ENCODE results near the gene PALS2.
A peak's percentile ranks its signal among the peaks of the same experiment; 100 is the strongest.

The PALS2 gene

DNA sequence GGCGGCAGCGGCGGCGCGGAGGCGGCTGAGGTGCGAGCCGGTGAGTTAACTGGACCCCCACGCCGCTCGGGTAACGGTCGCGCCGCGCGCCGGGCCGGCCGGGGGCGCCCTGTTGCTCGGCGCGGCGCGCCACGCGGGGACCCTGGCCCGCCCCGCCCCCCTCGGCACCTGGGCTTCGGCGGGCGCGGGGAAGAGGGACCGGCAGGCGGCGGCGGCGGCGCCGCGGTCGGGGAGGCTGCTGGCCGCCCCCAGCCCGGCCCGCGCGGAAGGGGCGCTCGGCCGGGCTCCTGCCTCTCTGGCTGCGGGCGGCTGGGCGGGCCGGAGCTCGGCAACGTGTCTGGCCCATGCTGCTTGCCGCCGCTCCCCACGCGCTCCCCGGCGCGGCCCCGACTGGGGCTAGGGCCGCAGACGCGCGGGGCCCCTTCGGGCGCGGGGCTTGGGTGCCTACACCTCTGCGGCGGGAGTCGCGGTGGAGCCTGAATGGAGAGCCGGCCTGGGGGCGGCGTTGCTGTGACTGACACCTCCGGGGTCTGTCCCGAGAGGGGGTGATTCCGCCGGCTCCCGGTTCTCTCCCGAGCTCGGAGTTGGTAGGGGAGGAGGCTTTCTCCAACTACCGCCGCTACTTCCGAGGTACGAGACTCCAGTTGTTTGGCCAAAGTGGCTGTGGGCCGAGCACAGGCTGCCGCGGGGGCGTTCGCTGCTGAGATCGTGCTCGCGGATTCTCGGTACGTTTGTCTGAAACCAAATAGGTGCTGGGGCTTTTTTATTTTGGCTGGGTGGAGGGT lies 494 bp downstream of the PALS2 start:
- no peaks in the 10 kb centered on the region for H3K9me3 ChIP-seq (ENCODE audit: control extremely low read depth in 1 of 5, control insufficient read depth in 4 of 5, insufficient read depth in 2 of 5, low read depth in 1 of 5, low read length in 4 of 5)
- H3K4me1 ChIP-seq (ENCODE audit: control extremely low read depth in 1 of 4, control insufficient read depth in 4 of 4, insufficient read depth in 4 of 4, low read length in 3 of 4): peaks cover 9 to 38% (median 22%) of the 10 kb centered on the region in 4 experiments
- H3K4me3 ChIP-seq (ENCODE audit: control insufficient read depth in 1 of 7, extremely low read depth in 1 of 7, insufficient read depth in 4 of 7, low read depth in 2 of 7, low read length in 6 of 7): peak overlapping the region; percentile 67 to 97 (median 88)
- POLR2A ChIA-PET: no interaction called here
- no peaks in the 10 kb centered on the region for H3K36me3 ChIP-seq (ENCODE audit: control insufficient read depth in 4 of 4, insufficient read depth in 4 of 4, low read length in 3 of 4)
- CTCF ChIA-PET: interaction anchor here (0.9 to 5.5 kb wide), 6 partner anchors 9 to 284 kb away, joined by 3 to 34 read pairs (median 3); no protein-coding TSS in a partner anchor
- peak; percentile 27 to 65 (median 46) for DNase-seq
- under 1% methylated on average over 91 of the region's 101 CpGs for WGBS (ENCODE audit: insufficient coverage)
- peak overlapping the region in 1 of 2 experiments; percentile 62 for H3K27ac ChIP-seq (ENCODE audit: insufficient read depth in 1 of 2, low read depth in 1 of 2, low read length in 2 of 2, poor library complexity in 1 of 2, severe bottlenecking in 2 of 2)
- peaks cover 0 to 6% (median 0%) of the 10 kb centered on the region in 5 experiments for H3K27me3 ChIP-seq (replicated peaks in 2 of 5; ENCODE audit: control insufficient read depth in 4 of 5, insufficient read depth in 5 of 5, low read length in 4 of 5)

- H3K4me1 ChIP-seq (ENCODE audit: control extremely low read depth in 1 of 4, control insufficient read depth in 4 of 4, insufficient read depth in 4 of 4, low read length in 3 of 4): peaks cover 9 to 42% (median 22%) of the 10 kb centered on the region in 4 experiments
- H3K27ac ChIP-seq (ENCODE audit: insufficient read depth in 1 of 2, low read depth in 1 of 2, low read length in 2 of 2, poor library complexity in 1 of 2, severe bottlenecking in 2 of 2): peak overlapping the region in 1 of 2 experiments; percentile 62
- WGBS (ENCODE audit: insufficient coverage): 10% methylated on average over 4 of the region's 11 CpGs
- DNase-seq: no peak
- no peaks in the 10 kb centered on the region for H3K36me3 ChIP-seq (ENCODE audit: control insufficient read depth in 4 of 4, insufficient read depth in 4 of 4, low read length in 3 of 4)
- H3K9me3 ChIP-seq (ENCODE audit: control extremely low read depth in 1 of 5, control insufficient read depth in 4 of 5, insufficient read depth in 2 of 5, low read depth in 1 of 5, low read length in 4 of 5): no peaks in the 10 kb centered on the region
- ChIA-PET CTCF (interaction anchor here (0.9 to 5.5 kb wide), 6 partner anchors 9 to 284 kb away, joined by 3 to 34 read pairs (median 3); no protein-coding TSS in a partner anchor), POLR2A (interaction anchor here (0.5 kb wide), 1 partner anchor 136 kb away, joined by 3 read pairs; no protein-coding TSS in a partner anchor)
- H3K4me3 ChIP-seq (ENCODE audit: control insufficient read depth in 1 of 7, extremely low read depth in 1 of 7, insufficient read depth in 4 of 7, low read depth in 2 of 7, low read length in 6 of 7): peak overlapping the region; percentile 67 to 97 (median 88)
- H3K27me3 ChIP-seq (replicated peaks in 2 of 5; ENCODE audit: control insufficient read depth in 4 of 5, insufficient read depth in 5 of 5, low read length in 4 of 5): peaks cover 0 to 6% (median 0%) of the 10 kb centered on the region in 5 experiments
Observed at GRCh38 chr7:24574386-24574785, 1.1 kb downstream of the PALS2 start.

GRCh38 chr7:24574950-24575349 lies 1.7 kb downstream of the PALS2 start:
- peaks cover 0 to 6% (median 0%) of the 10 kb centered on the region in 5 experiments for H3K27me3 ChIP-seq (replicated peaks in 2 of 5; ENCODE audit: control insufficient read depth in 4 of 5, insufficient read depth in 5 of 5, low read length in 4 of 5)
- POLR2A ChIA-PET: interaction anchor here (0.5 kb wide), 2 partner anchors 136 to 420 kb away, joined by 3 read pairs; no protein-coding TSS in a partner anchor
- H3K4me1 ChIP-seq (ENCODE audit: control extremely low read depth in 1 of 4, control insufficient read depth in 4 of 4, insufficient read depth in 4 of 4, low read length in 3 of 4): peaks cover 9 to 42% (median 22%) of the 10 kb centered on the region in 4 experiments
- no CpG with 5 or more reads among the region's 4 CpGs for WGBS (ENCODE audit: insufficient coverage)
- H3K9me3 ChIP-seq (ENCODE audit: control extremely low read depth in 1 of 5, control insufficient read depth in 4 of 5, insufficient read depth in 2 of 5, low read depth in 1 of 5, low read length in 4 of 5): no peaks in the 10 kb centered on the region
- H3K36me3 ChIP-seq (ENCODE audit: control insufficient read depth in 4 of 4, insufficient read depth in 4 of 4, low read length in 3 of 4): no peaks in the 10 kb centered on the region
- CTCF ChIA-PET: interaction anchor here (0.8 to 5.5 kb wide), 10 partner anchors 8 to 285 kb away, joined by 3 to 34 read pairs (median 3); no protein-coding TSS in a partner anchor
- H3K27ac ChIP-seq (ENCODE audit: insufficient read depth in 1 of 2, low read depth in 1 of 2, low read length in 2 of 2, poor library complexity in 1 of 2, severe bottlenecking in 2 of 2): no peak overlapping the region
- peak overlapping the region in 6 of 7 experiments; percentile 67 to 97 (median 86) for H3K4me3 ChIP-seq (ENCODE audit: control insufficient read depth in 1 of 7, extremely low read depth in 1 of 7, insufficient read depth in 4 of 7, low read depth in 2 of 7, low read length in 6 of 7)
- no peak for DNase-seq

- CTCF ChIA-PET: interaction anchor here (1.0 to 5.5 kb wide), 8 partner anchors 12 to 287 kb away, joined by 3 to 34 read pairs (median 6); no protein-coding TSS in a partner anchor
- POLR2A ChIA-PET: no interaction called here
- WGBS (ENCODE audit: insufficient coverage): no CpG with 5 or more reads among the region's 2 CpGs
- H3K9me3 ChIP-seq (ENCODE audit: control extremely low read depth in 1 of 5, control insufficient read depth in 4 of 5, insufficient read depth in 2 of 5, low read depth in 1 of 5, low read length in 4 of 5): no peaks in the 10 kb centered on the region
- H3K36me3 ChIP-seq (ENCODE audit: control insufficient read depth in 4 of 4, insufficient read depth in 4 of 4, low read length in 3 of 4): no peaks in the 10 kb centered on the region
- peaks cover 0 to under 1% (median 0%) of the 10 kb centered on the region in 5 experiments for H3K27me3 ChIP-seq (replicated peaks in 2 of 5; ENCODE audit: control insufficient read depth in 4 of 5, insufficient read depth in 5 of 5, low read length in 4 of 5)
- peaks cover 9 to 42% (median 22%) of the 10 kb centered on the region in 4 experiments for H3K4me1 ChIP-seq (ENCODE audit: control extremely low read depth in 1 of 4, control insufficient read depth in 4 of 4, insufficient read depth in 4 of 4, low read length in 3 of 4)
- peak; percentile 58 to 62 (median 59) for DNase-seq
- H3K4me3 ChIP-seq (ENCODE audit: control insufficient read depth in 1 of 7, extremely low read depth in 1 of 7, insufficient read depth in 4 of 7, low read depth in 2 of 7, low read length in 6 of 7): no peak overlapping the region
- H3K27ac ChIP-seq (ENCODE audit: insufficient read depth in 1 of 2, low read depth in 1 of 2, low read length in 2 of 2, poor library complexity in 1 of 2, severe bottlenecking in 2 of 2): no peak overlapping the region
Observed at GRCh38 chr7:24576171-24577025, 3.1 kb downstream of the PALS2 start.

DNA sequence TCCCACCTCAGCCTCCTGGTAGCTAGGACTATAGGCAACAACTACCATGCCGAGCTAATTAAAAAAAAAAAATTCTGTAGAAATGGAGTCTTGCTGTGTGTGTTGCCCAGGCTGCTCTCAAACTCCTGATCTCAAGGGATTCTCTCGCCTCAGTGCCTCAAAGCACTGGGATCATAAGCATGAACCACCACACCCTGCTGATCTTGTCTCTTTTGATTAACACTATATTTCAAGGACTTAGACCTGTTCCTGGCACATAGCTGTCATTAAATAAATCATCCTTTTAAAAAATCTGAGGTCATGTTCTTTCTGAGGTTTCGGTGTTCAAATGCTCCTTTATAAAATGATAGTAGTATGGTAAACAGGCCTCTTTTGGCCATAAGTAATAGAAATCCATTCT lies 4.8 kb downstream of the PALS2 start:
- Histone ChIP-seq H3K27ac (ENCODE audit: insufficient read depth in 1 of 2, low read depth in 1 of 2, low read length in 2 of 2, poor library complexity in 1 of 2, severe bottlenecking in 2 of 2) (no peak overlapping the region), H3K27me3 (replicated peaks in 2 of 5; ENCODE audit: control insufficient read depth in 4 of 5, insufficient read depth in 5 of 5, low read length in 4 of 5) (no peaks in the 10 kb centered on the region), H3K36me3 (ENCODE audit: control insufficient read depth in 4 of 4, insufficient read depth in 4 of 4, low read length in 3 of 4) (no peaks in the 10 kb centered on the region), H3K9me3 (ENCODE audit: control extremely low read depth in 1 of 5, control insufficient read depth in 4 of 5, insufficient read depth in 2 of 5, low read depth in 1 of 5, low read length in 4 of 5) (no peaks in the 10 kb centered on the region), H3K4me3 (ENCODE audit: control insufficient read depth in 1 of 7, extremely low read depth in 1 of 7, insufficient read depth in 4 of 7, low read depth in 2 of 7, low read length in 6 of 7) (no peak overlapping the region), H3K4me1 (ENCODE audit: control extremely low read depth in 1 of 4, control insufficient read depth in 4 of 4, insufficient read depth in 4 of 4, low read length in 3 of 4) (peaks cover 3 to 31% (median 15%) of the 10 kb centered on the region in 4 experiments)
- DNase-seq: no peak
- POLR2A ChIA-PET: no interaction called here
- WGBS (ENCODE audit: insufficient coverage): 100% methylated on average over 2 of the region's 3 CpGs
- CTCF ChIA-PET: interaction anchor here (0.9 to 5.5 kb wide), 2 partner anchors 10 to 13 kb away, joined by 3 to 34 read pairs; no protein-coding TSS in a partner anchor

DNA sequence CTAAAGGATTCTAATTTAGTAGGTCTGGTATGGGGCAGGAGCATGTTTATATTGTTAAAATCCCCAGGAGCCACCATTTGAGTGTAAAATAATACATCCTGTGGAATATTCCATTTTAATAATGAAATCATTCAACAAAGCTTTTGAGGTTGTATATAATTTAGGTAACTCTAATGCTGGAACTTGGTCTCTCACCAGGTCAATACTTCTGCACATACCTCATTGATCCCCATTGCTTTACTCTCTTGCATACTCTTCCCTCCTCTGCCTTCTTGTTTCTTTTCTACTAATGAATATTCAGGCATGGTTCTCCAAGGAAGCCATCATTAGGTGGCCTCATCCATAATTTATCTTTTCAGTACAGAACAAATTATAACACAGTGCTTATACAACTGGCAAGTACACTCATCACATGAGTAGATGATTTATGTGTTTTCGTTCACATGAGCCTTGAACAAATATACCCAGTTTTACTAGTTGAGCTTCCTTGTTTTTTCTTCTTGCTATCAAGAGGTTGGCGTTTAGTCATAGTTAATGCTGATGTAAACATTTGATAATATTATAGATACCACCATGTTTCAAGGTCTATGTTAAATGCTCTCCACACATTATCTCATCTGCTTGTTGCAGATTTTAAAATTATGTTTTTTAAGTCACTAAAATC lies 7.2 kb downstream of the PALS2 start:
- ChIA-PET CTCF (interaction anchor here (0.9 to 1.1 kb wide), 2 partner anchors 14 to 72 kb away, joined by 3 read pairs; no protein-coding TSS in a partner anchor), POLR2A (no interaction called here)
- WGBS (ENCODE audit: insufficient coverage): no CpG with 5 or more reads among the region's 2 CpGs
- Histone ChIP-seq H3K4me3 (ENCODE audit: control insufficient read depth in 1 of 7, extremely low read depth in 1 of 7, insufficient read depth in 4 of 7, low read depth in 2 of 7, low read length in 6 of 7) (no peak overlapping the region), H3K36me3 (ENCODE audit: control insufficient read depth in 4 of 4, insufficient read depth in 4 of 4, low read length in 3 of 4) (no peaks in the 10 kb centered on the region), H3K27ac (ENCODE audit: insufficient read depth in 1 of 2, low read depth in 1 of 2, low read length in 2 of 2, poor library complexity in 1 of 2, severe bottlenecking in 2 of 2) (no peak overlapping the region), H3K9me3 (ENCODE audit: control extremely low read depth in 1 of 5, control insufficient read depth in 4 of 5, insufficient read depth in 2 of 5, low read depth in 1 of 5, low read length in 4 of 5) (no peaks in the 10 kb centered on the region), H3K4me1 (ENCODE audit: control extremely low read depth in 1 of 4, control insufficient read depth in 4 of 4, insufficient read depth in 4 of 4, low read length in 3 of 4) (peaks cover 0 to 16% (median 3%) of the 10 kb centered on the region in 4 experiments), H3K27me3 (replicated peaks in 2 of 5; ENCODE audit: control insufficient read depth in 4 of 5, insufficient read depth in 5 of 5, low read length in 4 of 5) (no peaks in the 10 kb centered on the region)
- peak in 1 of 3 donors; percentile 45 for DNase-seq

Data from common myeloid progenitor, CD34-positive (primary cell).